Islet of Langerhans (tissue), 1 donor: ENCODE data around the gene RIPOR3.
"Not testable (repeated sequence)": the region's sequence is repeated elsewhere in the genome, so short reads cannot be mapped to it uniquely, and the experiment has no call there.

ENCODE experiments used
- FAIRE-seq: peaks from one replicate; lab custom pipeline; 2011; peaks lifted over from hg19 to GRCh38; lab: Jason Lieb, UNC

Gene RIPOR3

GRCh38 chr20:50655311-50655880 lies 35.9 kb downstream of the RIPOR3 start:
- FAIRE-seq = no peak

- FAIRE-seq = no peak
Observed at GRCh38 chr20:50654904-50655303, 36.4 kb downstream of the RIPOR3 start.

DNA sequence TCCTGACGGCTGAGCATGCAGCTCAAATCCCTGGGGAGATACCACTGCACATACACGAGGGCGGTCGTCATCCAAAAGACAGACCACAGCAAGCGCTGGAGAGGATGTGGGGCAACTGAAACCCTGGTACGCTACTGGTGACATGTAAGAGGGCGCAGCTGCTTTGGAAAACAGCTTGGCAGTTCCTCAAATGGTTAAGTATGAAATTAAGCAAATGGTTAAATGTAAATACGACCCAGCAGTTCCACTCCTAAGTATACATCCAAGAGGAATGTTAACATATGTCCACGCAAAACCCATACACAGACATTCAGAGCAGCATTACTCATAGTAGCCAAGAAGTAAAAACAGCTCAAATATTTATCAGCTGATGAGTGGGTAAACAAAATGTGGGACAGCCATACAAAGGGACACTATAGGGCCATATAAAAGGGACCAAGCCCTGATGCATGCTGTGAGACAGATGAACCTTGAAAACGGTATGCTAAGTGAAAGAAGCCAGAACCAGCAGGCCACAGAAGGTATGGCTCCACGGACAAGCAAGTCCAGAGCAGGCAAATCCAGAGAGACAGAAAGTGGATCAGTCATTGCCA lies 38.5 kb downstream of the RIPOR3 start:
- FAIRE-seq = no peak

DNA sequence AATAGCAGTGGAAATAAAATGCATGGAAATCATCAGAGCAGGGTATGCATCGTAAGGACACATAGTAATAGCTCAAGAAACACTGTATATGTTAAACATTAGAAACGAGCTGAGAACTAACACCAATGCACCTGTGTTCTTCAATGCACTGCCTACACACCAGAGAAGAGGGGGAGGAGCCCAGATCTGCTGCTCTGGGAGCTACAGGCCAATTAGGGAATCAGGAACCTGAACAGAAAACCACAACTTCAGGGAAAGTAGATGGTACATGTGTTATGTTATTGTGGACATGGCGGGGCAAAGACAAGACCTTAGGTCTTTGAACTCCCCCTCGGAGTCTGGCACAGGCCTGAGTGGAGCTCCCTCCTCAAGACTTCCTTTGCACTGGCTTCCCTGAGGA lies 39.7 kb downstream of the RIPOR3 start:
- FAIRE-seq = no peak

GRCh38 chr20:50649590-50649989 lies 41.8 kb downstream of the RIPOR3 start:
- no peak for FAIRE-seq

GRCh38 chr20:50648651-50649050 lies 42.7 kb downstream of the RIPOR3 start:
- FAIRE-seq = no peak

DNA sequence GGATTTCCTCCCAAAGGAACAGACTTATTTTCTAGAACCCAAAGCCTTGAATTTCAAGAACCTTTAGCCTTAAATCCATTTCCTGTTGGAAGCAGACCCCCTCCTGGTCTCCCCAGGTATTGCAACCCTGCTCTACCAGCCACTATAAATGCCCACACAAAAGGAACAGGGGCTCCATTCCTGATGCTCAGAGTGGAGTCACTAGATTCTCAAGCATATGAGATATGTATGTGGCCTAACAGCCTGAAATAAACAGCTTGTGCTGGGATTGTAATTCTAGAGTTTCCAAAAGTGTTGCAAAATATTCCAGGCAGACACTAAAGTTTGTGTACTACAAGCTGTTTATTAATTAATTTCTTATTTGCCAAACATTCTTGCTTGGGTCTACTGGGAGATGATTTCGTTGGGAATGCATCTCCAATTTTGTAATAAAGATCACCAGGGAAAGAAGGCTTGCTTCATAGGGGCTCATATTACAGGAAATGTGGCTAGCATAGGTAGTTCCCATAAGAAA lies 44.8 kb downstream of the RIPOR3 start:
- FAIRE-seq = no peak

DNA sequence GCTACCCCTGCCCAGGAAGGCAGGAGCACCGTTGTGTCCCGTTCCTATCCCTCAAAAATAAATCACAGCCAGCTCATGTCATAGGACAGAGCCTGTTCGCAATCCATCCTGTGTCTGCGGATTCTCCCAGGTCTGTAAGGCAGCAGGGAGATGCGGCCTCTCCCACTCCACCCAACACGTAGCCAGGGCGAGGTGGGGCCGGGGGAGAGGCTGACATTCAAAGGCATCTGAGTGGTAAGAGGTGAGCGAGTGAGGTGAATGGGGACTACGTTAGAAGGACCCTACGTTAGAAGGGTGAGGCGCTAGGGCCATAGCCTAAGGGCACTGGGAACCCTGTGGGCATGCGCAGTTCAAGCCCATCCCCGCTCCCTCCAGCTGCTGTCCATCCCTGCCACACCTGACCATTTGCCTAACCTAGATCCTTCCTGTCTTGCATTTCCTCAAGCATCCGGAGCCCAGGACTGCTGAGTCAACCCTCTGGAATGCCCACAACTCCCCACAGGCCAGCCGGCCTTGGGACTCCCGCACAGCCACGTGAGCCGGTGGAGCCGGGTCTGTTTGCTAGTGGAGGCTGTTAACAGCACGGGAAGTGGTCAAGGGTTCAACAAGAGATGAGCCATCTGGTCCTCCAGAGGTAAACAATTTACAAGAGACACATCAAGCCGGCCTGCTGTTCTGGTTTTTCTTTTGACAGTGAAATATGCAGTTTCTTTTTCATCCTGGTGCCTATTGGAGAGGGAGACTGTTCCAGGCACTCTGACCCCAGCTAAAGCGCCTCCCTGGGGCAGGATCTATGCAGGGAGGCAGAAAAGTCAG lies 45.9 kb downstream of the RIPOR3 start:
- FAIRE-seq = no peak

DNA sequence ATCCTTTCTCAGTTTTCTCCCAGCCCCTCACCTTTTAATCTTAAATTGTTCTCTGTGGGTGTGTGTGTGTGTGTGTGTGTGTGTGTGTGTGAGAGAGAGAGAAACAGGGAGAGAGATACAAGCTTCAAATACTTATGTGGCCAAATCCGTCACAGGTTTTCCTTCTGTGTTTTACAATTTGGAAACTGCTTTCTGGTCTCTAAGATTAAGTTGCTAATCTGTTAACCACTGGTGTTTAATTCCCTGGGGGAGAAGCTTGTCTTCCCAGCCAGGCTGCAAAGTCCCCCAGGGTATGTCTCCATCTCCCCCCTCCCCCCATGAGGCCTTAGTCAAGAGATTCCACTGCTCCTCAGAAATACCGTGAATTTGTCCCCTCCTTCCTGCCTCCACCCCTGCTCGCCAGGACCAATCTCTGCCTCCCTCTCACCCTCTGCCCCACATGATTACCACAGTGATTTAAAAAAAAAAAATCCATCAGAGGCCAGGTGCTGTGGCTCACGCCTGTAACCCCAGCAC lies 49.0 kb downstream of the RIPOR3 start:
- FAIRE-seq = no peak

GRCh38 chr20:50641625-50642287 lies 49.6 kb downstream of the RIPOR3 start:
- not testable (repeated sequence) for FAIRE-seq

GRCh38 chr20:50639971-50640711 lies 51.2 kb downstream of the RIPOR3 start:
- FAIRE-seq = not testable (repeated sequence)

DNA sequence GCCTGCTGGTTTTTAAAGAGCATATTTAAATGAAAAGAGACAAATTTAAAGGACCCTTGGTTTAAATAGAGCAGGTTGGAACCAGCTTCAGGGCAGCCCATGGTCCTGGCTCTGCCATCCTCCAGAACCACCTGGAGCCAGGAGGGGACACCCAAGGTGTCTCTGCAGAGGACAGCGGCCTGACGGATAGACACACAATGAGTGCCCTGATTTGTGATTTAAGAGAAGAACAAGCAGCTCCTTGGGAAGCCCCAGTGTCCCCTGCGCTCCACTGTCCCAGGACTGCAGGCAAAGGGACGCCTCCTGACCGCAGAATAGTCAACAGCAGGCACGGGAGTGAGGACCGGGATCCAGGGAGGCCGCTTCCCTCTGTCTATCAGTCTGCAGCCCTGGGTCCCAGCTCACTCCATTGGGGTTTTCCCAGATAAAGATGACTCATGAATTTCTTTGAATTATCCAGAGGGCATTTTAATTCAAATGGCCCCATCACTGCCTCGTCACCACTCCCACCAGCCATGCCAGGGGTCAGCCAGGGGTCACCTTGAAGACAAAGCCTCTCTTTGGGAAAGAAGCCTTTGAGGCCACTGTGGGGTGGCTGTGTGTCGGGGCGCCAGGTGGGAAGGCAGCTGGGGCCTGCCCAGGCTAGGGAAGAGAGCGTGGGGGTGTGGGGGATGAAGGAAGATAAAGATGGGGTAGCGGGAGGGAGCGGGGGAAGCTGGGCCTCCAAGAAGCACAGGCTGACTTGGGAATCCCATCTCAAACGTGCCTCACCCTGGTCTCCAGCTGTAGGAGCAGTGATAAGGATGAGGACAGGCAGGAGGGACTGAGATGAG lies 53.1 kb downstream of the RIPOR3 start:
- FAIRE-seq = not testable (repeated sequence)

GRCh38 chr20:50636601-50637540 lies 54.5 kb downstream of the RIPOR3 start:
- FAIRE-seq = no peak

GRCh38 chr20:50635676-50636600 lies 55.4 kb downstream of the RIPOR3 start:
- FAIRE-seq = no peak

GRCh38 chr20:50635014-50635557 lies 56.3 kb downstream of the RIPOR3 start:
- FAIRE-seq = no peak

GRCh38 chr20:50634191-50634590 lies 57.2 kb downstream of the RIPOR3 start:
- no peak for FAIRE-seq

DNA sequence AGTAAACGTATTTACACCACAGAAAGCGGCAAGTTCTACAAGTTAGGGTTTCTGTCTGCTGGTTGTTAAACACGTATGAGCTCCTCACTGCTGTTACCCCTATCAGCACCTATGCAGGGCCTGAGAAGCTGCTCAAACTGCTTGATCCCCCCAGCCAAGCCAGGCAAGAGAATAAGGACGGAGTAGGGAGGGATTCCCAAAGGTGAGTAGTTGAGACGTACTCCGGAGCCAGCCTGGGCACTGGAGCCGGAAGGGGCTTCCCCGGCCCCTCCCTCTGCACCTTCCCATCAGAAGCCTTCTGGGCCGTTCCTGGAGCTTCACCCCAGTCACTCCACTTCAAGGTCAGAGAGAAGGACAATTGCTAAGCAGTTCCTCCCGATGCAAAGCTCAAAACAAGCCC lies 58.0 kb downstream of the RIPOR3 start:
- FAIRE-seq = no peak

GRCh38 chr20:50632701-50633100 lies 58.6 kb downstream of the RIPOR3 start:
- FAIRE-seq = no peak
